ENCODE data around the gene RPL31. TPM values are rescaled to one million over a fixed set of nuclear protein-coding genes. Genes with fewer than 3 reads are reported as not detected.

The RPL31 gene
- total RNA-seq, 1 experiment from 2014 or later = 682 TPM

- intact Hi-C loops (cut with micrococcal nuclease; ENCODE audit: unreplicated experiment) (no loop called here), in situ Hi-C loops (cut with HindIII; ENCODE audit: low pct_unique_long_range_greater_than_20kb, low sequenced_read_pairs) (no loop called here)
- ATAC-seq = no peak
- TF ChIP-seq CTCF (IDR thresholded peaks at IDR 0.05) (no peak), POLR2AphosphoS5 (IDR thresholded peaks at IDR 0.05; ENCODE audit: low read depth, low read length) (no peak), TCF7L2 (IDR thresholded peaks at IDR 0.05; ENCODE audit: low read depth, low read length) (no peak), REST (IDR thresholded peaks at IDR 0.05; ENCODE audit: insufficient read depth in 1 of 2, low read depth in 2 of 2, low read length in 1 of 2) (no peak), SIN3A (IDR thresholded peaks at IDR 0.05; ENCODE audit: borderline replicate concordance, insufficient read depth, low read depth, low read length) (no peak)
- no peak for DNase-seq (ENCODE audit: low read depth, low spot score)
- Histone ChIP-seq H3K4me1 (ENCODE audit: control insufficient read depth, insufficient read depth, low read length) (peaks cover 2% of the 10 kb centered on the region), H3K36me3 (ENCODE audit: control insufficient read depth, insufficient read depth, low read length) (peaks cover 59% of the 10 kb centered on the region), H3K27ac (ENCODE audit: low read length) (no peak overlapping the region), H3K27me3 (ENCODE audit: control insufficient read depth, insufficient read depth, low read length) (no peaks in the 10 kb centered on the region), H3K9me3 (ENCODE audit: control insufficient read depth, insufficient read depth, low read depth, low read length) (no peaks in the 10 kb centered on the region), H3K4me3 (ENCODE audit: low read depth in 2 of 2, low read length in 2 of 2) (no peak overlapping the region)
- TSS peak; percentile 19 for BruUV-seq (replicated peaks)
- ChIA-PET CTCF (no interaction called here), POLR2A (no interaction called here)
Observed at GRCh38 chr2:101018934-101019333, 16.8 kb downstream of the RPL31 start.

GRCh38 chr2:101022221-101022620, 20.1 kb downstream of the RPL31 start:
- no peaks in the 10 kb centered on the region for H3K27me3 ChIP-seq (ENCODE audit: control insufficient read depth, insufficient read depth, low read length)
- no peak for ATAC-seq
- DNase-seq (ENCODE audit: low read depth, low spot score) = no peak
- ChIA-PET POLR2A (no interaction called here), CTCF (no interaction called here)
- H3K36me3 ChIP-seq (ENCODE audit: control insufficient read depth, insufficient read depth, low read length) = peaks cover 61% of the 10 kb centered on the region
- no peaks in the 10 kb centered on the region for H3K4me1 ChIP-seq (ENCODE audit: control insufficient read depth, insufficient read depth, low read length)
- in situ Hi-C loops (cut with HindIII; ENCODE audit: low pct_unique_long_range_greater_than_20kb, low sequenced_read_pairs) = no loop called here
- no peak for TF ChIP-seq CTCF (IDR thresholded peaks at IDR 0.05)
- no peak for TF ChIP-seq POLR2AphosphoS5 (IDR thresholded peaks at IDR 0.05; ENCODE audit: low read depth, low read length)
- no peak for TF ChIP-seq REST (IDR thresholded peaks at IDR 0.05; ENCODE audit: insufficient read depth in 1 of 2, low read depth in 2 of 2, low read length in 1 of 2)
- TF ChIP-seq SIN3A (IDR thresholded peaks at IDR 0.05; ENCODE audit: borderline replicate concordance, insufficient read depth, low read depth, low read length) = no peak
- TF ChIP-seq TCF7L2 (IDR thresholded peaks at IDR 0.05; ENCODE audit: low read depth, low read length) = no peak
- no peak overlapping the region for H3K4me3 ChIP-seq (ENCODE audit: low read depth in 2 of 2, low read length in 2 of 2)
- no peak overlapping the region for H3K27ac ChIP-seq (ENCODE audit: low read length)
- no TSS peak for BruUV-seq (replicated peaks)
- H3K9me3 ChIP-seq (ENCODE audit: control insufficient read depth, insufficient read depth, low read depth, low read length) = no peaks in the 10 kb centered on the region
- intact Hi-C loops (cut with micrococcal nuclease; ENCODE audit: unreplicated experiment) = no loop called here

Data from Panc1 (cell line).